Measurements from ENCODE around the gene WDR90. TPM values are rescaled to one million over a fixed set of nuclear protein-coding genes. Genes with fewer than 3 reads are reported as not detected.

WDR90 gene
- total RNA-seq, 1 donor from 2014 or later = 34.9 TPM

GRCh38 chr16:609316-609715 is 39.8 kb upstream of the WDR90 start:
- H3K4me3 ChIP-seq = no peak overlapping the region
- H3K27ac ChIP-seq = no peak overlapping the region
- no peaks in the 10 kb centered on the region for H3K36me3 ChIP-seq
- no peak for DNase-seq (ENCODE audit: extremely low spot score in 2 of 2)
- intact Hi-C loops (cut with DNase I) = no loop called here
- H3K27me3 ChIP-seq = no peaks in the 10 kb centered on the region
- H3K4me1 ChIP-seq = peaks cover 11% of the 10 kb centered on the region
- TF ChIP-seq CTCF (IDR thresholded peaks at IDR 0.05) (no peak), POLR2AphosphoS5 (IDR thresholded peaks at IDR 0.05; ENCODE audit: insufficient read depth in 1 of 2, low read depth in 1 of 2) (no peak), POLR2A (IDR thresholded peaks at IDR 0.05) (no peak)
- no peaks in the 10 kb centered on the region for H3K9me3 ChIP-seq

- H3K36me3 ChIP-seq = no peaks in the 10 kb centered on the region
- no peak overlapping the region for H3K27ac ChIP-seq
- no peaks in the 10 kb centered on the region for H3K27me3 ChIP-seq
- H3K4me1 ChIP-seq = peaks cover 11% of the 10 kb centered on the region
- DNase-seq (ENCODE audit: extremely low spot score in 2 of 2) = no peak
- H3K9me3 ChIP-seq = no peaks in the 10 kb centered on the region
- no peak overlapping the region for H3K4me3 ChIP-seq
- intact Hi-C loops (cut with DNase I) = no loop called here
- TF ChIP-seq POLR2AphosphoS5 (IDR thresholded peaks at IDR 0.05; ENCODE audit: insufficient read depth in 1 of 2, low read depth in 1 of 2) = no peak
- TF ChIP-seq POLR2A (IDR thresholded peaks at IDR 0.05) = no peak
- no peak for TF ChIP-seq CTCF (IDR thresholded peaks at IDR 0.05)
Measured at GRCh38 chr16:609984-610383, 39.2 kb upstream of the WDR90 start.

GRCh38 chr16:610513-611381 is 38.4 kb upstream of the WDR90 start:
- TF ChIP-seq POLR2A (IDR thresholded peaks at IDR 0.05) = no peak
- TF ChIP-seq CTCF (IDR thresholded peaks at IDR 0.05) = peak in 2 of 3 experiments; percentile 39 to 45
- no peak overlapping the region for H3K4me3 ChIP-seq
- H3K27ac ChIP-seq = no peak overlapping the region
- H3K4me1 ChIP-seq = peaks cover 11% of the 10 kb centered on the region
- DNase-seq (ENCODE audit: extremely low spot score in 2 of 2) = no peak
- intact Hi-C loops (cut with DNase I) = no loop called here
- H3K27me3 ChIP-seq = no peaks in the 10 kb centered on the region
- H3K36me3 ChIP-seq = no peaks in the 10 kb centered on the region
- H3K9me3 ChIP-seq = no peaks in the 10 kb centered on the region

- TF ChIP-seq POLR2AphosphoS5 (IDR thresholded peaks at IDR 0.05; ENCODE audit: insufficient read depth in 1 of 2, low read depth in 1 of 2) = no peak
- TF ChIP-seq CTCF (IDR thresholded peaks at IDR 0.05) = no peak
- TF ChIP-seq POLR2A (IDR thresholded peaks at IDR 0.05) = no peak
- Histone ChIP-seq H3K36me3 (no peaks in the 10 kb centered on the region), H3K4me1 (peaks cover 18% of the 10 kb centered on the region), H3K27me3 (no peaks in the 10 kb centered on the region), H3K27ac (no peak overlapping the region), H3K4me3 (no peak overlapping the region), H3K9me3 (no peaks in the 10 kb centered on the region)
- no peak for DNase-seq (ENCODE audit: extremely low spot score in 2 of 2)
- intact Hi-C loops (cut with DNase I) = no loop called here
Measured at GRCh38 chr16:615122-615521, 34.0 kb upstream of the WDR90 start.
